ENCODE results near the gene ZCCHC7.

DNA sequence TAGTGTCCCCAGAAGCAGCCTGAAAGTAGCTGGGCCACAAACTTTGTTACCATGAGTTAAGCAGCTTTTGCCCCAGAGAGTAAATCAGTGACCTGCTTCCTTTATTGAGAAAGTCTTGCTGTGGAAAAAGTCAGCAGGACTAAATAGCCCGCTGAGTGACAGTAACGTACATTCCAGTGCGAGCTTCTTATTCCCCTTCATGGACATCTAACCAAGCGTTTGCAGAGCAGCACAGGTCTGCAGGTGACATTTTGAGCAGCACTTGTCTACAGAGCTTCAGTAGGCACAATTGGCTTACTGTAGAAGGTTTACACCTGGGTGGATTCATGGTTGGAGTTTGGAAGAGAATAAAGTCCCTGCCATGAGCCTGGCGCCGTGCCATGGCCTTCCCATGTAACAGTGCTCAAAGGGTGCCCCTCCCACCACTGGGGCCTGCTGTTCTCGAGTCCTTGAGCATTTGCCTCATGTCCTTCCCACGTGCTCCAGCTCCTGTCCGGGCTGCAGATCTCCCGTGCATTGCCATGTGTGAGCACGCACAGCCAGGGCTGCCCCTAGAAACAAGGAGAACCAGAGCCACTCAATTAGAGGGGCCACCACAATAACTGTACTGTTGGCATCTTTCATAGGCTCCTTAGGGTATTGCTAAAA lies 260.8 kb downstream of the ZCCHC7 start:
- TF ChIP-seq CTCF (conservative IDR thresholded peaks at IDR 0.05; ENCODE audit: low read length) (no peak), EZH2phosphoT487 (IDR thresholded peaks at IDR 0.05; ENCODE audit: borderline replicate concordance, low read depth, low read length) (no peak)

All from OCI-LY7 (cell line).